Measurements from ENCODE around the gene PDZD2. TPM values are rescaled to one million over a fixed set of nuclear protein-coding genes. Genes with fewer than 3 reads are reported as not detected.
"Not testable (repeated sequence)": the region's sequence is repeated elsewhere in the genome, so short reads cannot be mapped to it uniquely, and the experiment has no call there.

PDZD2 gene
- total RNA-seq, 1 donor from 2014 or later = 4.3 TPM

DNA sequence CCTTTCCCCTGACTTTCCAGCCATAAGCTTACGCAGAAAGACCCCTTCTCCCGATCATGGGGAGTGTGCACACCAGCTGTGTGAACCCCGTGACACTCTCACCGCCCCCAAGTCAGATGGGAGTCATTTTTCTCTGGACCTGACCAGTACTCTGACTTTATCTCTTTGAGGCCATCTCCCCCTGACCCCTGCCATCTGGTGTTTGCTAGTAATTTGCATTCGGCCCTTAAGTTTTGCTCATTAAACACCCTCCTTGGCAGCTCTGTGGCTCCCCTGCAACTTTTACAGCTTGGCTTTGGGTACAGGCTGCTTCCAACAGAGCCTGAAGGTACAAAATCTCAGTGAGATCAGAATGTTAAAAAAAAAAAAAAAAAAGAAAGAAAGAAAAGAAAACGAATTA, 43.9 kb downstream of the PDZD2 start:
- Mint-ChIP-seq H3K4me1 (ENCODE audit: unreplicated experiment) (peaks cover 13% of the 10 kb centered on the region), H3K27ac (no peak overlapping the region), H3K4me3 (no peak overlapping the region), H3K9me3 (no peaks in the 10 kb centered on the region), H3K36me3 (no peaks in the 10 kb centered on the region), H3K27me3 (peaks cover 10% of the 10 kb centered on the region)
- no peak for DNase-seq (ENCODE audit: extremely low spot score, unreplicated experiment)
- TF ChIP-seq CTCF (conservative IDR thresholded peaks at IDR 0.05) = no peak

DNA sequence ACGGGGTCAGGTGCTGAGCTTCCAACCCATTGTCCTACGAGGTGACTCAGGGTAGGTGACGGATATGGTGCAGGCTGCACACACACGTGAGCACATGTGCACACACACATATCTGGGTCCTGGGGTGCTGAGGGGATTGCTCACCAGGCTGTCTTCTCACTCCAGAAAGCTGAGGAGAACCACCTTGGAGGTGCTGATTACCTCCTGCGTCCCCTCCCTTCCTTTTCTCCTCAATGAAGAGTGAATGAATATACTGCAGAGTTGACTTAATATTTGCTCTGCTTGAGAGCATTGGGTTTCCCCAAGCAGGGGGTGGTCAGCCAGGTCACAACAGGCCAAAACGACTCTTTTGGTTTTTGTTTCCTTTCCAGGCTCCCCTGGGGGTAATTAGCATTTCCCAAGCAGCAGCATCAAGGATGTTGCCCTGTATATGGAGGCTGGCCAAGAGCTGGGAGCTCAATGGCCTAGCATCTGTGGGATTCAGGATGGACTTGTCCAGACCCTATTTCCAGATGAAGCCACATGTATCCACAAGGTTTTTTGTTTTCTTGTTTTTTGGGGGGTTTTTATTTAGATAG, 49.7 kb downstream of the PDZD2 start:
- Mint-ChIP-seq H3K36me3 (no peaks in the 10 kb centered on the region), H3K27ac (no peak overlapping the region), H3K9me3 (no peaks in the 10 kb centered on the region), H3K4me1 (ENCODE audit: unreplicated experiment) (no peaks in the 10 kb centered on the region), H3K4me3 (no peak overlapping the region), H3K27me3 (no peaks in the 10 kb centered on the region)
- TF ChIP-seq CTCF (conservative IDR thresholded peaks at IDR 0.05) = no peak
- no peak for DNase-seq (ENCODE audit: extremely low spot score, unreplicated experiment)

- not testable (repeated sequence) for H3K9me3 Mint-ChIP-seq; H3K4me1 Mint-ChIP-seq (ENCODE audit: unreplicated experiment); DNase-seq (ENCODE audit: extremely low spot score, unreplicated experiment); H3K36me3 Mint-ChIP-seq; H3K27me3 Mint-ChIP-seq; H3K27ac Mint-ChIP-seq; H3K4me3 Mint-ChIP-seq
Observed at GRCh38 chr5:31691408-31691807, 52.5 kb downstream of the PDZD2 start.

DNA sequence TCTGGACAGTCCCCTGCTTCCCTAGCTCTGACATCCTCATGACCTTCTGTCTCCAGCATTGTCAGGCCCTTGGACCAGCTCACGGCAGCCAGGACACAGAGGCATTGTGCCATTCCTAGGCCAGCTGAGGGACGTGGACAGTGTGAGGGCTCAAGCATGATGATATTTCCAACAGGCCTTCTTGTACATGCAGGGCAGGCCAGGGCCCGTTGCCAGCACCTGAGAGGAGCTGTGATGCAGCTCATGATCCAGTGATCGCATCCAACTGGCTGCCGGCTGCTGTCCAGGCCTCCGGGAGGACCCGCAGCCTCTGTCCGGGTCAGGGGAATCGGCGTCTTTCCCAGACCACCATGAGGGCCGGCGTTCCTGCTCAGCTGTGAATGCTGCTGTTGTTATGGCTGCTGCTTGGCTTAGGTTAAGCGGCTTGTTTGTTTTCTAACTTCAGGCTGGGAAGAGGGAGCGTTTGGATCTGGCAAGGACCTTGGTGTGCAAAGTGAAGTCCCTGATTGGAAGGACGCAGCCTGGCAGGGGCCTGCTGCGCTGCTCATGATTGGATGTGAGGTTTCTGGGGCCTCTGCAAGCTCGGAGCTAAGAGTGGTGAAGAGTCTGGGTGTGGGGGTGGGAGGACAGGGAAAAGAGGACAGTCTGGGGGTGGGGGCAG, 53.8 kb downstream of the PDZD2 start:
- no peak overlapping the region for H3K27ac Mint-ChIP-seq
- H3K27me3 Mint-ChIP-seq = no peaks in the 10 kb centered on the region

GRCh38 chr5:31698673-31699072, 59.7 kb downstream of the PDZD2 start:
- no peak for TF ChIP-seq CTCF (conservative IDR thresholded peaks at IDR 0.05)
- H3K4me3 Mint-ChIP-seq = no peak overlapping the region
- peaks cover 17% of the 10 kb centered on the region for H3K4me1 Mint-ChIP-seq (ENCODE audit: unreplicated experiment)
- H3K27me3 Mint-ChIP-seq = no peaks in the 10 kb centered on the region
- peak overlapping the region; percentile 42 for H3K27ac Mint-ChIP-seq
- DNase-seq (ENCODE audit: extremely low spot score, unreplicated experiment) = no peak
- no peaks in the 10 kb centered on the region for H3K36me3 Mint-ChIP-seq
- H3K9me3 Mint-ChIP-seq = no peaks in the 10 kb centered on the region

More for the DNA sequence above, 53.8 kb downstream of the PDZD2 start:
- no peaks in the 10 kb centered on the region for H3K36me3 Mint-ChIP-seq
- no peaks in the 10 kb centered on the region for H3K4me1 Mint-ChIP-seq (ENCODE audit: unreplicated experiment)
- H3K9me3 Mint-ChIP-seq = no peaks in the 10 kb centered on the region
- no peak for DNase-seq (ENCODE audit: extremely low spot score, unreplicated experiment)
- no peak overlapping the region for H3K4me3 Mint-ChIP-seq
- TF ChIP-seq CTCF (conservative IDR thresholded peaks at IDR 0.05) = no peak

DNA sequence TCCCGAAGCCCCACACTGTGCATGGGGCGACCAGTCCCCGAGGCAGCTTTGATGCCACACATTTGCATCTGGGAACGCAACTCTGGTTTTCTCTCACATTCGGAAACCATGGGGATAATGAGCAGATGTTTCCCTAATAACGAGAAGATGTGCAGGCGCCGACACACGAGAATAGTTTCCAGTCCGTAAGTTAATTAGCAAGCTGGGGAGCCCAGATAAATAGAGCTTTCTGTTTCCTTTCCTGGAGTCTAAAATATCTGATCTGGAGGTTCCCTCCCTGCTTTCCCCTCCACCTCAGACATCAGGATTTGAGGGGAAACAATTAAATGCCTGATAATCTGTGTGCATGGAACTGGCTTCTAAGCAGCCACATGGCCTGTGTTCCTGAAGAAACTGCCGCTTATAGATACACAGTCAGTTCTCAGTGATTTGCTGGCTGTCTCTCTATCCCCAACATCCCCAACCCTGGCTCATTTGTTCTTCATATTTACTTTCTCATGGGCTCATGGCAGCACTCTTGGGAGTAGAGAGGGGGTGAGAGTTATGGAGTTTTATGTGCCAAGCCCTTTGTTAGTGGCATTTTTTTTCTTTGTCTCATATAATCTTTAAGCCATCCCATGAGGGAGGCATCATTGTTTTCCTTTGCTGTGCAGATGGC, 62.8 kb downstream of the PDZD2 start:
- H3K27me3 Mint-ChIP-seq = no peaks in the 10 kb centered on the region
- peaks cover 17% of the 10 kb centered on the region for H3K4me1 Mint-ChIP-seq (ENCODE audit: unreplicated experiment)
- TF ChIP-seq CTCF (conservative IDR thresholded peaks at IDR 0.05) = no peak
- H3K27ac Mint-ChIP-seq = peak overlapping the region; percentile 61
- no peak overlapping the region for H3K4me3 Mint-ChIP-seq
- H3K9me3 Mint-ChIP-seq = no peaks in the 10 kb centered on the region
- no peak for DNase-seq (ENCODE audit: extremely low spot score, unreplicated experiment)
- no peaks in the 10 kb centered on the region for H3K36me3 Mint-ChIP-seq
